H9 (cell line): ENCODE data around the gene ARHGAP4. TPM values are rescaled to one million over a fixed set of nuclear protein-coding genes. Genes with fewer than 3 reads are reported as not detected.

ENCODE experiments used
- DNase-seq: peaks from one replicate; pipeline ENCODE4 v3.0.0-alpha.2; 2017
- H2AFZ ChIP-seq: one replicate; pipeline ENCODE4 v1.6.1; 2013; ENCODE audit warnings: mild to moderate bottlenecking, low read length, control low read depth, moderate library complexity
- H2AK5ac ChIP-seq: 2 replicates; pipeline ENCODE4 v1.6.1; 2013; ENCODE audit warnings: low read length, control low read depth, mixed read lengths; ENCODE audit not compliant: insufficient read length
- H2BK120ac ChIP-seq: one replicate; pipeline ENCODE4 v1.6.1; 2013; ENCODE audit warnings: low read depth, mild to moderate bottlenecking, low read length, control low read depth, inconsistent platforms; ENCODE audit not compliant: poor library complexity, severe bottlenecking
- H2BK12ac ChIP-seq: 2 replicates; pipeline ENCODE4 v1.6.1; 2013; ENCODE audit warnings: low read length, control low read depth, mixed read lengths, low read depth; ENCODE audit not compliant: insufficient read length
- H2BK15ac ChIP-seq: 2 replicates; pipeline ENCODE4 v1.6.1; 2013; ENCODE audit warnings: low read depth, low read length, control low read depth
- H2BK20ac ChIP-seq: one replicate; pipeline ENCODE4 v1.6.1; 2013; ENCODE audit warnings: low read depth, mild to moderate bottlenecking, low read length, control low read depth, inconsistent platforms; ENCODE audit not compliant: poor library complexity, severe bottlenecking
- H2BK5ac ChIP-seq: 2 replicates; pipeline ENCODE4 v1.6.1; 2013; ENCODE audit warnings: low read length, control low read depth, mixed read lengths; ENCODE audit not compliant: insufficient read length
- H3K14ac ChIP-seq: 2 replicates; pipeline ENCODE4 v1.6.1; 2013; ENCODE audit warnings: low read length, control low read depth; ENCODE audit not compliant: insufficient read depth
- H3K18ac ChIP-seq: 2 replicates; pipeline ENCODE4 v1.6.1; 2013; ENCODE audit warnings: low read depth, mild to moderate bottlenecking, mixed read lengths, low read length, control low read depth; ENCODE audit not compliant: insufficient read length
- H3K23ac ChIP-seq: 2 replicates; pipeline ENCODE4 v1.6.1; 2013; ENCODE audit warnings: low read length, control low read depth, mixed read lengths, low read depth; ENCODE audit not compliant: insufficient read length
- H3K23me2 ChIP-seq: 2 replicates; pipeline ENCODE4 v1.6.1; 2013; ENCODE audit warnings: low read depth, mild to moderate bottlenecking, mixed read lengths, low read length, control low read depth; ENCODE audit not compliant: insufficient read length, poor library complexity, severe bottlenecking
- H3K27ac ChIP-seq: 2 replicates; pipeline ENCODE4 v1.5.1; 2013; ENCODE audit warnings: low read length, control low read depth, mixed read lengths, low read depth; ENCODE audit not compliant: insufficient read length
- H3K27me3 ChIP-seq: 2 replicates; pipeline ENCODE4 v1.6.1; 2013; ENCODE audit warnings: low read length, control low read depth, inconsistent platforms; ENCODE audit not compliant: insufficient read depth
- H3K4ac ChIP-seq: 2 replicates; pipeline ENCODE4 v1.6.1; 2013; ENCODE audit warnings: low read depth, mild to moderate bottlenecking, control low read depth, inconsistent platforms, low read length, moderate library complexity
- H3K4me1 ChIP-seq: 2 replicates; pipeline ENCODE4 v1.6.1; 2013; ENCODE audit warnings: low read length, control low read depth, inconsistent platforms; ENCODE audit not compliant: insufficient read depth
- H3K4me2 ChIP-seq: 2 replicates; pipeline ENCODE4 v1.6.1; 2013; ENCODE audit warnings: low read length, control low read depth, mixed read lengths; ENCODE audit not compliant: insufficient read length, insufficient read depth
- H3K56ac ChIP-seq: 2 replicates; pipeline ENCODE4 v1.6.1; 2013; ENCODE audit warnings: low read depth, mild to moderate bottlenecking, mixed read lengths, low read length, control low read depth; ENCODE audit not compliant: insufficient read length
- H3K79me1 ChIP-seq: 2 replicates; pipeline ENCODE4 v1.6.1; 2013; ENCODE audit warnings: low read depth, mild to moderate bottlenecking, moderate library complexity, low read length, control low read depth, inconsistent platforms; ENCODE audit not compliant: insufficient read depth, poor library complexity, severe bottlenecking
- H3K79me2 ChIP-seq: 2 replicates; pipeline ENCODE4 v1.6.1; 2013; ENCODE audit warnings: low read length, control low read depth, inconsistent platforms; ENCODE audit not compliant: insufficient read depth
- H3K9ac ChIP-seq: 2 replicates; pipeline ENCODE4 v1.6.1; 2013; ENCODE audit warnings: low read length, control low read depth, mixed read lengths; ENCODE audit not compliant: insufficient read length; ENCODE audit errors: extremely low read depth
- H3K9me3 ChIP-seq: one replicate; pipeline ENCODE4 v1.6.1; 2013; ENCODE audit warnings: low read depth, low read length, inconsistent platforms; ENCODE audit not compliant: control insufficient read depth
- H3T11ph ChIP-seq: one replicate; pipeline ENCODE4 v1.6.1; 2013; ENCODE audit warnings: mild to moderate bottlenecking, low read length, control low read depth, inconsistent platforms
- H4K20me1 ChIP-seq: one replicate; pipeline ENCODE4 v1.6.1; 2013; ENCODE audit not compliant: control insufficient read depth, insufficient read length, insufficient read depth
- H4K5ac ChIP-seq: 2 replicates; pipeline ENCODE4 v1.6.1; 2013; ENCODE audit warnings: low read depth, mild to moderate bottlenecking, mixed read lengths, low read length, control low read depth; ENCODE audit not compliant: insufficient read length
- H4K8ac ChIP-seq: replicated peaks from 2 replicates; pipeline ENCODE4 v1.6.1; 2013; ENCODE audit warnings: low read length, control low read depth, mixed read lengths, low read depth; ENCODE audit not compliant: insufficient read length
- H4K91ac ChIP-seq: 2 replicates; pipeline ENCODE4 v1.6.1; 2013; ENCODE audit warnings: low read depth, mild to moderate bottlenecking, moderate library complexity, mixed read lengths, low read length, control low read depth; ENCODE audit not compliant: insufficient read length
- H3K27ac Mint-ChIP-seq, 3 experiments: 2 replicates in 2 of 3; 3 replicates in 1 of 3; pipeline ENCODE4 v1.8.0; 2020 to 2021; ENCODE audit warnings: mixed read lengths in 3 of 3, mild to moderate bottlenecking in 1 of 3, moderate library complexity in 1 of 3
- H3K27me3 Mint-ChIP-seq: 2 replicates; pipeline ENCODE4 v1.8.0; 2021; ENCODE audit warnings: low read depth, mild to moderate bottlenecking, moderate library complexity, mixed read lengths
- H3K36me3 Mint-ChIP-seq, 3 experiments: 2 replicates in 2 of 3; 3 replicates in 1 of 3; pipeline ENCODE4 v1.8.0; 2020 to 2021; ENCODE audit warnings: low read depth in 3 of 3, mixed read lengths in 3 of 3; ENCODE audit not compliant: insufficient read depth in 1 of 3
- H3K4me1 Mint-ChIP-seq, 2 experiments: 2 replicates each; pipeline ENCODE4 v1.8.0; 2020; ENCODE audit warnings: mixed read lengths in 2 of 2
- H3K4me3 Mint-ChIP-seq, 2 experiments: 2 replicates in 1 of 2; 3 replicates in 1 of 2; pipeline ENCODE4 v1.8.0; 2020 to 2021; ENCODE audit warnings: mild to moderate bottlenecking in 2 of 2, mixed read lengths in 2 of 2, moderate library complexity in 1 of 2
- H3K9me3 Mint-ChIP-seq, 2 experiments: 2 replicates in 1 of 2; 3 replicates in 1 of 2; pipeline ENCODE4 v1.8.0; 2020; ENCODE audit warnings: mild to moderate bottlenecking in 2 of 2, mixed read lengths in 2 of 2, moderate library complexity in 1 of 2
- CTCF ChIP-seq: fragments of 200-600 bp; sonication (generic); conservative IDR thresholded peaks from 3 replicates; pipeline ENCODE4 v1.8.0; 2021; ENCODE audit warnings: antibody characterized with exemption, mild to moderate bottlenecking
- WGBS: extraction: QIAGEN DNeasy Blood & Tissue Kit; methylation state at CpG from one replicate; pipeline ENCODE4 v1.1.7; 2013; ENCODE audit warnings: missing lambda C conversion rate, low lambda C conversion rate, mixed read lengths; ENCODE audit not compliant: insufficient read length; ENCODE audit errors: extremely low coverage; 5-methylcytosine and 5-hydroxymethylcytosine counted together
- total RNA-seq: library from RNA; stranded (reverse); gene quantifications from 2 replicates; pipeline ENCODE4 v1.2.1, GENCODE V29; 2021

The ARHGAP4 gene
- total RNA-seq, 1 experiment from 2014 or later = 37.8 TPM

DNA sequence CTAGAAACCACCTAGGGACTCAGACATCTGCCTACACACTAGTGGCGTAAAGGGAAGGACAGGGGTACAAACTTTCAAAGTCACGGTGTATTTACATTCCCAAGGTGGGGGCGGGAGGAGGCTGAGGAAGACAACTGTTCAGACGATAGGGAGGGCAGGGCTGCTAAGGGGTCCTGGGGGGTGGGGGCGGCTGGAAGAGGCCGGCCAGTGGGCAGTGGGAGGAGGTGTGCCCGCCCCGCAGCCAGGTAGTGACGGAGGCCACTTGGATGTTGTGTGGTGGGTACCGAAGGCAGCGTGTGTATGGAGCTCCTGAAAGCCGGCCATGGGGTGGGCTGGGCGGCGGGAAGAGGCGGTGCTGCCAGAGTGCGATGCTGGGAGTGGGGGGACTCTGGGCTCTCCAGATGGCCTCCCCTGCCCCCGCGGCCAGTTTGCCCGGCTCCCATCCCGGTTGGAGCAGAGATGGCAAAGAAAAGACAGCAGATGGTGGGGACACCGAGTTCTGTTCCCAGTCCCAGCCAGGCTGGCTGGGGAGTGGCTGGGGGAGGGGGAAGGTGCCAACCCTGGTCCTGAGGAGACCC lies 64.2 kb downstream of the ARHGAP4 start:
- no CpG with 5 or more reads among the region's 21 CpGs for WGBS
- DNase-seq = no peak
- TF ChIP-seq CTCF = no peak
- Histone ChIP-seq H3K23ac (no peak overlapping the region), H3K27me3 (no peaks in the 10 kb centered on the region), H2BK15ac (no peak overlapping the region), H2BK5ac (no peak overlapping the region), H3K79me2 (no peaks in the 10 kb centered on the region), H2AK5ac (no peak overlapping the region), H4K91ac (no peak overlapping the region), H3K4ac (no peak overlapping the region), H2BK12ac (no peak overlapping the region), H2BK20ac (no peak overlapping the region), H3K79me1 (no peaks in the 10 kb centered on the region), H3T11ph (no peak overlapping the region), H4K8ac (no peak overlapping the region), H3K4me1 (no peaks in the 10 kb centered on the region), H3K9me3 (peaks cover 33% of the 10 kb centered on the region), H3K4me2 (no peak overlapping the region), H2BK120ac (no peak overlapping the region), H3K14ac (no peak overlapping the region), H4K20me1 (no peaks in the 10 kb centered on the region), H3K27ac (no peak overlapping the region), H2AFZ (no peak overlapping the region), H3K56ac (no peak overlapping the region), H4K5ac (no peak overlapping the region), H3K18ac (no peak overlapping the region), H3K9ac (no peak overlapping the region), H3K23me2 (no peaks in the 10 kb centered on the region)
- Mint-ChIP-seq H3K27me3 (peaks cover 8% of the 10 kb centered on the region), H3K36me3 (peaks cover 13 to 15% (median 13%) of the 10 kb centered on the region in 3 experiments), H3K4me3 (no peak overlapping the region), H3K4me1 (peaks cover 20 to 33% of the 10 kb centered on the region in 2 experiments), H3K27ac (no peak overlapping the region), H3K9me3 (peaks cover 81 to 85% of the 10 kb centered on the region in 2 experiments)
